ENCODE data around the gene SOX11. TPM values are rescaled to one million over a fixed set of nuclear protein-coding genes. Genes with fewer than 3 reads are reported as not detected.

Gene SOX11
- total and polyA plus RNA-seq, 2 of the 8 experiments (the other 6 are each of a cell fraction or from before 2014, with no cell fraction given): 9.0 to 55.6 TPM

DNA sequence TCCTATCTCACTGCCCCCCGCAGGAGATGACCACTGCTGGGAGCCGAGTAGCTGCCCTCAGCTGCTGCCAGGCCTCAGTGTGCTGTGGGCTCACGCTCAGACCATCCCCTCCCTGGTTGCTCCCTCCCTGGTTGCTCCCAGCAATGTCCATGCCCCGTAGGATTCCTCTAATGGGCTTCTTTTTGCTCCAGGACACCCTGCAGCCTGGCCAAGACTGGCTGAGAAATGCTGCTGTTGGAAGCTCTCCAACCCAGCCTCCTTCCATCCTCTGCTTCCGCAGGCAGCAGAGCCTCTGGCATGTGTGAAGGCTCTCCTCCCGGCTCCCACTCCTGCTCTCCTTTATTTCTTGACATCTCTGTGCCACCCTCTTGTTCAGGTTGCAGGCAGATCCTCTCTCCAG is 48.6 kb downstream of the SOX11 start (continued):
- no peak for TF ChIP-seq JUND (IDR thresholded peaks at IDR 0.05; ENCODE audit: low read length)
- no peak for TF ChIP-seq TAF7 (optimal IDR thresholded peaks at IDR 0.05; ENCODE audit: borderline replicate concordance, low read depth, low read length)
